ENCODE measurements around the gene IQSEC3.
A peak's percentile ranks its signal among the peaks of the same experiment; 100 is the strongest.

The IQSEC3 gene

GRCh38 chr12:197911-198695 lies 131.5 kb downstream of the IQSEC3 start:
- DNase-seq (ENCODE audit: low read depth): no peak

DNA sequence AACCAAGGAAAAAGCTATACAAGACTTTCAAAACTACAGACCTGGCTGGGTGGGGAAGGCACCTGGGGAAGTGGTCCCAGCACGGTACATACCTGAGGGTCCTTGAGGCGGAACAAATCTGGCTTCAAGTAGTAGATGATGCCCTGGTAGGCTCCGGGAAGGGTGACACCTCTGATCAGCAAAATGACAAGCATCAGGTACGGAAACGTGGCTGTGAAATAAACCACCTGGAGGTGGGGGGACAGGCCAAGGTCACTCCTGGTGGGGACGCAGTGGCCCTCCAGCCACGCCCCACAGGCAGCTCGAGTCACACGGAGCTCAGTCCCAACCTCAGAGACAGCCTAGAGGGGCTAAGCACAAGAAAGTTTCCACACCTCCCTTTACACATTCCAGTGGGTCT lies 132.1 kb downstream of the IQSEC3 start:
- DNase-seq (ENCODE audit: low read depth): no peak

- DNase-seq (ENCODE audit: low read depth): no peak
Observed at GRCh38 chr12:201361-201760, 134.8 kb downstream of the IQSEC3 start.

DNA sequence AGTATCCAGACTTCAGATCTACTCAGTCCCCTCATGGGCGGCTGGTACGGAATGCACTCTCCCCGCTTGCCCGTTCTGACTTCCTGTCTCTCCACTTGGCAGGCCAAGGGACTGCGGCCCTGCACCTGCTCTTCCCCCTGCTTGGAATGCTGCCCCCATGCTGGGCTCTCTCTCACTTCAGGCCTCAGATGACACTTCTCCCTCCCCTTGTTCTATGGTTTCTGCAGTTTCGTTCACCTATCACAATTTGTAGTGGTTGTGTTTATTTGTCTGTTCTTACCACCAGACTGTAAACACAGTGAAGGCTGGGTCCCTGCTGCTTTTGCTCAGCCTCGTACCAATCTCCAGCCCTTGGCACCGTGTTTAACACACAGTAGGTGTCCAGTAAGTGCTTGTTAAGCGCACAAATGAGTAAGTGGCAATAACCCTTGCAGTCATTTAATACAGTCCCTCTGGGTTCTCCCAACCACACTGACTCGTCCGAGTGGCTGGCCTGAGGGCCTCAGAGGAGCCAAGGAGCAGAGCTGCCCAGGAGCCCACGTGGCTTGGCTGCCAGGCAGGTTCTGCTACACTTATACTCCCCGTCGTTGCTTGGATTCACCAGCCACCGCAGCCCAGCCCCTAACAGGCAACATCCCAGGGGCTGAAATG lies 135.6 kb downstream of the IQSEC3 start:
- no peak for DNase-seq (ENCODE audit: low read depth)

GRCh38 chr12:203074-203461 lies 136.5 kb downstream of the IQSEC3 start:
- DNase-seq (ENCODE audit: low read depth): no peak

DNA sequence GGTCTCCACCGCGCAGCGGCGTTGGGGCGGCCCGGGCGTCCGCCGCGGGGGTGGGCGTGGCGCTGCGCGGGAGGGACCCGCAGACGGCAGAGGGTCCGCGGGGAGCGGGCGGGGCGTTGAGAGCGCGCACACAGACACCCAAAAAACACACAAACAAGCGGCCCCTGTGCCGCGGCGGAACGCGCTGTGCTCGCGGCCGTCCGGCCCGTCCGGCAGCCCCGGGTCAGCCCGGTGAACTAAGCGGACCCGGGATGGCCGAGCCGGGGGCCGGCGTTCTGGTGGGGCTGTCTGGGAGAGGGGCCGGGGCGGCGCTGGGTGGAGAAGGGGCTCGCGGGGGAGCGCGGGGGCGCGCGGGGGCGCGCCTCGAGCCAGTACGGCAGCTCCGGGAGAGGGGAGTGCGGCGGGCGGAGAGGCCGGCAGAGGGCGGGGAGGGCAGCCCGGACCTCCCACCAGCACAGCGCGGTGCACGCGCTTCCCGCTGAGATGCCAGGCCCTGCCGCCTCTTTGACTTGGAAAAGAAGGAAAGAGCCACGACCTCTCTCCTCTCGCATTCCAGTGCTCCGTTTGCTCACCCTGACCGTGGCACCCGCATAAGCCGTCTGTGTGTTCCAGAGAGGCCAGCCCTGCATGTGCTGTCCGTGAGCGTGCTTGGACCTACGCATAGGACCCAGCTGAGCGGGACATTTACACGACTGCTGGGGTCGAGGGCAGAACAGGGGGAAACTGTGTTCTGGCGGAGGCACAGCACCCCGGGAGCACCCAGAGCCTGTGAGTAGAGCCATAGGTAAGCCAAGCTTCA lies 137.1 kb downstream of the IQSEC3 start:
- peak; percentile 14 for DNase-seq (ENCODE audit: low read depth)

DNA sequence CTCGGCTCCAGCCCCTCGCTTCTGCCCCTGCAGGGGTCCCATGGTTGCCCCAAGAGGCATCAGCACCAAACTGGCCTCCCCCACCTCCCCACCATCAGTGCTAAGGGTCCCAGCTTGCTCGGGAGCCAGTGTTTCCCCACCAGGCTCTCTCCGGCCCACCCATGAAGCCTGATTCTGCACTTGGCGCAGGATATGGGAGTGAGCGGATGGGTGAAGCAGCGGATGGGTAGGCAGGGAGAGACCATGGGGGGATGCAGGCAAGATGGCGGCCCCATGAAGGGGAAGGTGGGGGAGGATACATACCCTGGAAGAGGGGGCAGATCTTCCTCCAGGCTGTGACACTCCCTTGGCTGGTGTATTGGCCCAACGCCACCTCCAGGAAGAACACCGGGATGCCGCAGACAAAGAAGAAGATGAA lies 137.7 kb downstream of the IQSEC3 start:
- DNase-seq (ENCODE audit: low read depth): no peak

DNA sequence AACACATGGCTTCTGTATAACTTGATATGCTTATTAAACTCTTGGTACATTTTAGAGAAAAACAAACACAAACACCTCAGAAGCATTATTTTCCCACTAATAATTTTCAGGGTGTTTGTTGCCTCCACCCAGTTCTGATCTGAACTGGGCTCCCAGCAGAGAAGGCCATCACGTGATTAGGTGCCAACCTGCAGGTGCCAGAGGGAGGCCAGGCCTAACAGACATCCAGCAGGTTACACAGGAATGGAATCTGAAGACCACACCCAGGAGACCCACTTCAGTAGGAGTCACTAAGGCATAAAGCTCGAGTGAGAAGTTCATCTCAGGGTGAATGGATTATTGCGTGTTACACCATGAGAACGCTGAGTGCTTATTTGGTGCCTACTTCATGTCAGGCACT lies 138.5 kb downstream of the IQSEC3 start:
- no peak for DNase-seq (ENCODE audit: low read depth)

DNA sequence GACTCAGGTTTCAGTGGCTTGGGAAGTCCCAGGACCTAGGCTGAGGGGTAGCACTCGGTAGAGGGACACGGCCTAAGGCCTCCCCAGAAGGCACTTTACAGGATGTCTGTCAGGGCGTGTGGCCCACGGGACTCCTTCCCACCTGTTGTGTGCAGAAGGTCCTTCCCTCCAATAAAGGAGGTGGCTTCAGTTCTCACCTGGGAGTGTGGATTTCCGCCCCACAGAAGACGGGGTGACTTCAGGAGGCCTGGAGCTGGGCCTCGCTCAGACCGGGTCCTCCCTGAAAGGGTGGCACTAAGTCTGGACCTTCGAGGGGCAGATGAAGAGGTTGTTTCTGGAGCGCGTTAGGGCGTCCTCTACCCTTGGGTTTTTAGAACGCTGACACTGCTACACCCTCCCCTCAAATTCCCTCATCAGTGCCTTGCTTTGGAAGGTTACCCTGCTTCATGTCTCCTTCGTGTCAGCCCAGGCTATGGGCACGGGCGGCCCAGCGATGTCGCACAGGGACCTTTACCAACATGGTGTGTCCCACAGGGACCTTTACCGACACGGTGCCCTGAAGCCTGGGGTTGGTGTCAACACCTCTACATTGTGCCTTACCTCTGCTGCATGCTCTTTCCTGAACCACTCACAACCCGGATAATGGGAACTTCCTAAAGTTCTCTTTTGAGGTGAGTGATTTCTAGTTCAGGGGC lies 140.3 kb downstream of the IQSEC3 start:
- DNase-seq (ENCODE audit: low read depth): no peak

DNA sequence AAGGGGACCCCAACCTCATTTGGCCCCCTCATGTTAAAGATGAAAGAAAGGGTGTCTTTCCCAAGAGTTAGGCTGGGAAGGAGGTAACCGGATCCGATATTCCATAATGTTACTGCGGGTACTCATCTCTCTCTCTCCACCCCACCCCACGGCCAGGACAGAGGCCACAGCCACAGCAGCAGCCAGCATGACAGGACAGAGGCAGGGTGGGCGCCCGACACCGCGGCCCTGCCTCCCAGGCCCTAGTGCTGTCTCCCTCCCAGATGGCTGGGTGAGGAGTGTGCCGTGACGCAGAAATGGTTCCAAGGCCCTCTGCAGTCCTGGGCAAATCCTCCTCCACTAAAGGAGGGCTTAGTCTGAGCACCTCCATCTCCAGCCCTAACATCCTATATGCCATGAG lies 141.2 kb downstream of the IQSEC3 start:
- DNase-seq (ENCODE audit: low read depth): no peak

GRCh38 chr12:208813-209212 lies 142.2 kb downstream of the IQSEC3 start:
- no peak for DNase-seq (ENCODE audit: low read depth)

GRCh38 chr12:209246-209645 lies 142.7 kb downstream of the IQSEC3 start:
- no peak for DNase-seq (ENCODE audit: low read depth)

DNA sequence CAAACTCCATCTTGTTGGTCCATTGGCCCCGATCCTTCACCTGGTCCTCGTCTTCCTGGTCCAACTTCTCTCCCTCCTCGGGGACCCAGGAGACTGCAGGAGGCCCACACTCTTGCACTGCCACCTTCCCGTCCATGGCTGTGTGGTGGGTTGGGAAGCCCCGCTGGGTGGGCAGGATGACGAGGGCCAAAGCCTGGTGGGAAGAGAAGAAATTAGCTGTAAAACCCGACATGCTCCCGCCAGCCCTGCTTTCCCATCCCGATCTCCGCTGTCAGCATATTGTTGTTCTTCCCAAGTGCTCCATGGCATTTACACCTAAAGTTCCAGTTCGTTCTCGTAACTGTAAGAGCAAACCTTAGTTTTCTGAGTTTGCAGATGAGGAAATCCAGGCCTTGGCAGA lies 143.3 kb downstream of the IQSEC3 start:
- no peak for DNase-seq (ENCODE audit: low read depth)

DNA sequence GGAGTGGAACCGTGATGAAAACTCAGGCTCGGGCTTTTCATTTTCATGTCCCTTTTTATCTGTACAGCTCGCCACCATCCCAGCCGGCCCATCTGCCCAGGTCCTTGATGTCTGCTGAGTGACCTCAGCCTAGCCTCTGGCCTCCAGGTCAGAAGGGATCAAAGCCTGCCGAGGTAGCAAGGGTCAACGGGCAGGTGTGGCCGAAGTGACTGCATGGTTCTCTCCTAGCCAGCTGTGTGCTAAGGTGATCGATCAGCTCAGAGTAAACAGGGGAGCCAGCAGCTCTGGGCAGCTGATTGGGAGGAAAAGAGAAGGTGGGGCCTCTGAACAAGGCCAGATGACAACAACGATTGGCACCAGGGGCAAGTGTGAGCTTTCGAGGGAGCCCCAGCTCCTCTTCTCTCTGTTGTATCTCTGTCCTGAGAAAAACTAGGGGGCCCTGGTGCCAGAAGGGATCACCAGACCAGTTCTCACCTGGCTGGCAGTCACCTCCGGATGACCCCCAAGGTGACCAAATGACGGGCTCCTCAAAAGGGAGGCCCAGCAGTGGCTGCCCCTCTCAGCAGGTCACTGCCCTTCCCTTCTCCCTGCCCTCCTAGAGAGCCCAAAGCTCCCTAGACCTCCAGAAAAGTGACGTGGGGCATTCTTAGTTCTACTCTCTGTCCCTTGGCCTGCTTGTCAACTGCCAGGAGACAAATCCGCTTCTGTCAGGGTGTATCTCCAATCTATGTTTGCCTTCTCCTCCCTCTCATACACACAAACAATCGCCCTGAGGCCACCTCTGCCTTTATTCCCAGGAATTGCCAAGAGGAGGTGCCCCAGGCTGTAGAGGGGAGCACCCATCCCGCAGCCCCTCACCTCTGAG lies 143.9 kb downstream of the IQSEC3 start:
- no peak for DNase-seq (ENCODE audit: low read depth)

- DNase-seq (ENCODE audit: low read depth): no peak
Observed at GRCh38 chr12:211142-211465, 144.5 kb downstream of the IQSEC3 start.

DNA sequence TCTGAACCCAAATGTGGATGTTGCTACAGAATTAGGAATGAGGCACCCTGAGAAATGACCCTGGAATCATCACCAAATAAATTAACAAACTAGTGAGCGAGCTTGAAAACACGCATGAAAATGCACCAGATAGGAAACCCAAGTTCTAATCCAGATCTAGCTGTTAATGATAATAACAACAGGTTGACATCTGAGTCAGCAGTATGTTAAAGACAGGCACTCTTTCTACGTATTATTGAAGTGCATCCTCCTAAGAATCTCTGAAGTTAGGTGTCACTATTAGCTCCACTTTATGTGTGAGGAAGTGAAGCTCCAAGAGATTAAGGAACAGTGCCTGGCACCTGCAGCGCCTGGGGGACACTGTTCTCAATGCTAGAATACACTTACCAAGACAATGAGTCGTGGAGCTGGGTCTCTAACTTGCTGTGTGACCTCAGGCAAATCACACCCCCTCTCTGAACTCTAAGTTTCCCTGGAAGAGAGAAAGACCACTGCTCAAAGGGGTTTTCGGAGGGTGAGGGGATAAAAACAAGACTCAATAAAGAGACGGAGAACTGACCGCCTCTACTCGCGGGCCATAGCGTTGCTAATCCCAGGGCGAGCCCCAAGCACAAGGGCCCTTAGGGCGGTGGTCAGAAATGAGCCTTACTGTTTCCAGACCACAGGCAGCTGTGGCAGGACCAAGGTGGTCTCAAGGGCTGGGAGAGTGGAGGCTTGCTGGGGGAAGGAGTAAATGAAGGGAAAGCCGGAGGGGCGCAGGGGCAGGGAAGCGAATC lies 145.3 kb downstream of the IQSEC3 start:
- no peak for DNase-seq (ENCODE audit: low read depth)

DNA sequence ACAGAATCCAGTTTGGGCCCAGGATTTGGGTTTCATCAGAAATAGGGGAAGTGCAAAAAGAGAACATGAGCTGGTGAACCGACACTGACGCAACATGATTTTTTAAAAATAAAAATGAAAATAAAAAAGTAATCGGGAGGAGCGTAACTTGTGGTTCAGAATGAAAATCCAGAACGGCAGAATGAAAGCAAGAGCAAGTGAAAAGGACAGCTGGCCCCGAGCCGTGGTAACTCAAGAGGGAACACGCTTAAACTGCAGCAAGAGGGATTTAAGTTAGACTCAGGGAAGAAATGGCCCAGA lies 145.8 kb downstream of the IQSEC3 start:
- DNase-seq (ENCODE audit: low read depth): no peak

DNA sequence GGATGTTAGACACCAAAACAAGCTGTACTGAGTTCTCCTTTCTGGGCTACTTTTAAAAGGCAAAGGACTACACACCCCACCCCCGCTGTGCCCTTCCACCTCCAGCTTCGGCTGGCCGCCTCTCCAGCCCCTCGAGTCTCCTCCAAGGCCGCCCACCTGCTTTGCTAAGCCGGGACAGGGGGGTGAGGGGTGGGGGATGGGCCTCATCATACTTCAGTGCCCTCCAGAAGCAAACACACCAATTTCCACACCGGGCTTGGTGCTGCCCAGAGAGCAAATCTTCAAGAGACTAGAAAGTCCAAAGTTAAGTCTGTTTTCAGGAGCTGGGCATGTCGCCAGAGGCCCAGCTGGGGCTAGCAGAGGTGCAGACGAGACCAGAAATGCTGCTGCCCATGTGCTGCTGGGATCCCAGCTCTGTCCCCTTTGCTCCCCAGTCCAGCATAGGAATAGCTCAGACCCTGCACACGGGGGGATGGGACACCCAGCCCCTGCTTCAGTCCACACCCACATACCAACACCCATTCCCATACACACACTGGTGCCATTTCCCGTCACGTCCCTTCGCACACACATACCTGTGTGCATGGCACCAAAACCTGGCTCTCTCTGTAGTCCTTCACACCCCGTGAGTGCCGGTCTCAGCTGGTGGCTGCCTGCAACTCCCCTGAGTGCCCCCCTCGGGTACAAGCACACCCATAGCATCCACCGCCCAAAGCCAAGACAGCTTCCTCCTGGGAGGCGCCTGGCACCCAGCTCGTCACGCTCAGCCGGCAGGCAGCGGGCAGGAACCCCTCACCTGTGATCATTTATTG lies 146.4 kb downstream of the IQSEC3 start:
- DNase-seq (ENCODE audit: low read depth): no peak

GRCh38 chr12:213527-213932 lies 147.0 kb downstream of the IQSEC3 start:
- DNase-seq (ENCODE audit: low read depth): no peak
